Activated T-cell treated with anti-CD3 and anti-CD28 coated beads, Interleukin-2, amount 50 U/mL, for 72 hours (primary cell): ENCODE measurements around the gene EPYC. TPM values are rescaled to one million over a fixed set of nuclear protein-coding genes. Genes with fewer than 3 reads are reported as not detected.

Experiments
- ATAC-seq, 2 donors: fragments of 150-1000 bp; cut with Tn5 transposase; replicated peaks in 1 of 2; 2 replicates each; pipeline ENCODE4 v1.10.0; 2021; ENCODE audit warnings: moderate library complexity in 2 of 2, mild to moderate bottlenecking in 1 of 2
- DNase-seq, 2 donors: peaks; one replicate each; pipeline ENCODE4 v3.0.0; 2021 to 2022; ENCODE audit warnings: mixed read lengths in 1 of 2
- H3K27ac Mint-ChIP-seq: one replicate; pipeline ENCODE4 v1.8.0; 2022; ENCODE audit warnings: mild to moderate bottlenecking, moderate library complexity, mixed read lengths
- H3K27me3 Mint-ChIP-seq: one replicate; pipeline ENCODE4 v1.8.0; 2022; ENCODE audit warnings: low read depth, mixed read lengths
- H3K36me3 Mint-ChIP-seq, 2 donors: one replicate each; pipeline ENCODE4 v1.8.0; 2022; ENCODE audit warnings: mixed read lengths in 2 of 2, mild to moderate bottlenecking in 1 of 2; ENCODE audit not compliant: insufficient read depth in 2 of 2
- H3K4me1 Mint-ChIP-seq: one replicate; pipeline ENCODE4 v1.8.0; 2022; ENCODE audit warnings: low read depth, mixed read lengths
- H3K4me3 Mint-ChIP-seq, 2 donors: one replicate each; pipeline ENCODE4 v1.8.0; 2022; ENCODE audit warnings: mild to moderate bottlenecking in 2 of 2, mixed read lengths in 2 of 2, moderate library complexity in 2 of 2
- H3K9me3 Mint-ChIP-seq, 2 donors: one replicate each; pipeline ENCODE4 v1.8.0; 2022; ENCODE audit warnings: mixed read lengths in 2 of 2
- total RNA-seq, 2 donors: library from RNA; stranded (reverse); gene quantifications; one replicate each; pipeline ENCODE4 v1.2.3, GENCODE V29; 2022

EPYC gene
- total RNA-seq, 2 donors from 2014 or later, result not detected

DNA sequence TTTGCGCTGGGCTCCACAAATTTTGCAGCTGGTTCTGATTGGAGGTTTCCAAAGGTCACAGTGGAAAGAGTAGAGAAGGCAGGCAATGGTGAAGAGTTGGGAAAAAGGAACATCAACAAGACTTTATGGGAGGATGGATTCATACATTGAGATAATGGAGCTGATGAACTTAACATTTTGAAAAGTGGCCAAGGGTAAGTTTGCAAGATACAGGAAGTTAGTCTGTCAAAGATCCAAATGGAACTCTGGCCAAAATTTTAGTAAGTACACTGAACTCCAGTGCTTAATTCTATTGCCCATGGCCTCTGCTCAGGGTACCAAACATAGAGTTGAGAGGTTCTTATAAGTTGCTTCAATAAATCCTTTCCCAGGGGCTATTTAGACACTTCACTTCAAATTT, 65.4 kb downstream of the EPYC start:
- Mint-ChIP-seq H3K27ac (no peak overlapping the region), H3K4me3 (no peak overlapping the region), H3K9me3 (no peaks in the 10 kb centered on the region), H3K36me3 (no peaks in the 10 kb centered on the region), H3K4me1 (no peaks in the 10 kb centered on the region), H3K27me3 (peaks cover 17% of the 10 kb centered on the region)
- DNase-seq (no peak), ATAC-seq (no peak)

- no peaks in the 10 kb centered on the region for H3K4me1 Mint-ChIP-seq
These were observed 66.3 kb downstream of the EPYC start for GRCh38 chr12:90938451-90938850.

DNA sequence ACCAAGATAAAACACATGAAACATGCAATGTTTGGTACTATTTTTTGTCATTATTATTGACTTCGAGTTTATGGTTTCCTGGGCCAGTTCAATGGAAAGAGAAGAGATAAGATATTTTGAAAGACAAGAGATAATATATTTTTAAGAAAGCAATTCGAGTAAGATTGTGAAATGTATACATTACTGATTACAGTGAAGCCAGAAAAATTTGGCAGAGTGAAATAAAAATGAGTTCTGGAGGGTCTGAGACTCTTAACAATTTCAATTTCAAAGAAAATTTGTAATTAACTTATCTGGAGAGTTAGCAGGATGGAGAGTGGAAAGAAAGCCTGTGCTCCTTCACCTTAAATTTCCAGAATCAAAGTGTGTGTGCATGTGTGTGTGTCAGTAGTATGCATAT, 67.1 kb downstream of the EPYC start:
- ATAC-seq, result no peak
- no peak overlapping the region for H3K4me3 Mint-ChIP-seq
- no peaks in the 10 kb centered on the region for H3K9me3 Mint-ChIP-seq
- DNase-seq, result no peak
- peaks cover 17% of the 10 kb centered on the region for H3K27me3 Mint-ChIP-seq
- no peaks in the 10 kb centered on the region for H3K4me1 Mint-ChIP-seq
- H3K36me3 Mint-ChIP-seq, result no peaks in the 10 kb centered on the region
- H3K27ac Mint-ChIP-seq, result no peak overlapping the region

More at GRCh38 chr12:90938451-90938850, 66.3 kb downstream of the EPYC start:
- Mint-ChIP-seq H3K27ac (no peak overlapping the region), H3K27me3 (peaks cover 17% of the 10 kb centered on the region), H3K36me3 (no peaks in the 10 kb centered on the region), H3K4me3 (no peak overlapping the region), H3K9me3 (no peaks in the 10 kb centered on the region)
- ATAC-seq (no peak), DNase-seq (no peak)

- Mint-ChIP-seq H3K4me3 (no peak overlapping the region), H3K9me3 (no peaks in the 10 kb centered on the region), H3K36me3 (no peaks in the 10 kb centered on the region), H3K27me3 (peaks cover 17% of the 10 kb centered on the region), H3K4me1 (no peaks in the 10 kb centered on the region), H3K27ac (no peak overlapping the region)
- ATAC-seq, result no peak
- DNase-seq, result no peak
These were observed 68.4 kb downstream of the EPYC start for GRCh38 chr12:90936230-90937005.

- H3K4me3 Mint-ChIP-seq, result no peak overlapping the region
- H3K4me1 Mint-ChIP-seq, result no peaks in the 10 kb centered on the region
- peaks cover 0 to 4% of the 10 kb centered on the region in 2 donors for H3K36me3 Mint-ChIP-seq
- H3K9me3 Mint-ChIP-seq, result peaks cover 2 to 12% of the 10 kb centered on the region in 2 donors
- no peak for ATAC-seq
- DNase-seq, result no peak
- H3K27me3 Mint-ChIP-seq, result peaks cover 14% of the 10 kb centered on the region
- no peak overlapping the region for H3K27ac Mint-ChIP-seq
These were observed 79.2 kb downstream of the EPYC start for GRCh38 chr12:90925562-90925961.

DNA sequence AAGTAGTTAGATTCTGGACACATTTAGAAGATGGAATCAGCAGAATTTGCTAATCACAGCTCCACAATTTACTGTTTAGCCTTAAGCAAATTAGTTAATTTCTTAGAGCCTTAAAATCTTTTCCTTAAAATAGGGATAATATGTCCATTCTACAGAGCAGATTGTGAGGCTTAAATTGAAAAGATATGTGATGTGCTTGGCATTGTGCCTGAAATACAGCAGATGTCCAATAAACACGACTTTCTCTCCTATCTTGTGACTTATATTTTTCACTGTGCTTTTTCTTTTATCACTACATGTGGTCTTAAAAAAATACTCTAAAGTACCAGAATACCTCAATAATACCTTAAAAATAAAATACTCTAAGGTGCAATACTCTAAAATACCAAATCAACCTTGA, 80.4 kb downstream of the EPYC start:
- no peak overlapping the region for H3K27ac Mint-ChIP-seq
- H3K27me3 Mint-ChIP-seq, result peaks cover 14% of the 10 kb centered on the region
- DNase-seq (no peak), ATAC-seq (no peak)
- H3K4me3 Mint-ChIP-seq, result no peak overlapping the region
- H3K9me3 Mint-ChIP-seq, result peaks cover 0 to 6% of the 10 kb centered on the region in 2 donors
- no peaks in the 10 kb centered on the region for H3K4me1 Mint-ChIP-seq
- H3K36me3 Mint-ChIP-seq, result peaks cover 0 to 3% of the 10 kb centered on the region in 2 donors

- Mint-ChIP-seq H3K27ac (no peak overlapping the region), H3K27me3 (peaks cover 14% of the 10 kb centered on the region), H3K4me3 (no peak overlapping the region), H3K36me3 (no peaks in the 10 kb centered on the region), H3K9me3 (peaks cover 0 to 2% of the 10 kb centered on the region in 2 donors), H3K4me1 (no peaks in the 10 kb centered on the region)
- ATAC-seq (no peak), DNase-seq (no peak)
These were observed 82.6 kb downstream of the EPYC start for GRCh38 chr12:90922145-90922627.

- Mint-ChIP-seq H3K27me3 (peaks cover 14% of the 10 kb centered on the region), H3K4me1 (no peaks in the 10 kb centered on the region), H3K4me3 (no peak overlapping the region), H3K36me3 (no peaks in the 10 kb centered on the region), H3K9me3 (no peaks in the 10 kb centered on the region), H3K27ac (no peak overlapping the region)
- ATAC-seq (no peak), DNase-seq (no peak)
These were observed 83.2 kb downstream of the EPYC start for GRCh38 chr12:90921536-90921935.

DNA sequence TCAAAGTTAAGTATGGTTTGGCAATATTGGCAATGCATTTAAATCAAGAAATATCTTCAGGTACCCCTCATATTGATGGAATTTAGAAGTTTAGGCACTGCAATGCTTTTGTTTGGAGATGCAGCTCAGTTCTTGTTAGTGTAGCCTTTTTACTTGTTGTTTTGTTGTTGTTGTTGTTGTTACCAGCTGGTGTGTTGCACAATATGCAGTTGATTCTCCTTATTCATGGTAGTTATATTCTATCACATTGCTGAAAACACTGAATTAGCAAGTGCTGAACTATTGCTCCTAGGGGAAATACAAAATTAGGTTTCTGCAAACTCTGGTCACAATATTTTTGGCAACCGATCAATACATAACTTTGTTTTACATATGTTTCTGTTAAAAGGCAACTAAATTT, 84.5 kb downstream of the EPYC start:
- Mint-ChIP-seq H3K27me3 (peaks cover 14% of the 10 kb centered on the region), H3K4me3 (no peak overlapping the region), H3K36me3 (no peaks in the 10 kb centered on the region), H3K4me1 (no peaks in the 10 kb centered on the region), H3K9me3 (no peaks in the 10 kb centered on the region), H3K27ac (no peak overlapping the region)
- DNase-seq (no peak), ATAC-seq (no peak)

DNA sequence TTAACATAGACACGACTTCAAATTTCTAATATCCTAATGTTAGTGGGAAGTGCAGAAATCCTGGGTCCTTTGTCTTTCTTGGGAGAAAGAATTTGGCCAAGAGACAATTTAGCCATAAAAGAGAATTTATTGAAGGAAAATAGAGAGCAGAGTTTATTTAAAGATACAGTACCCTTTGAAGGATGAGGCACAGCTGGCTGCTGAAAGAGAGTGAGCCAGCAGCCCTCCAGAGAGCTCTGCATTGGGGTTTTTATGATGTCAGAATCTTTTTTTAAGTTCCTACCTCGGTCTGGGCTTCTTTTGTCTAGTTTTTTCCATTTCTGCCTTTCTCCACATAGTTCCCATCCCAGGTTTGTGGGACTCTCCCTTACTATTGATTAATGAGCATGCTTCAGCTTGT, 87.3 kb downstream of the EPYC start:
- no peaks in the 10 kb centered on the region for H3K36me3 Mint-ChIP-seq
- DNase-seq (no peak), ATAC-seq (no peak)
- no peak overlapping the region for H3K4me3 Mint-ChIP-seq
- H3K27me3 Mint-ChIP-seq, result no peaks in the 10 kb centered on the region
- H3K9me3 Mint-ChIP-seq, result peaks cover 3 to 4% of the 10 kb centered on the region in 2 donors
- H3K27ac Mint-ChIP-seq, result no peak overlapping the region
- no peaks in the 10 kb centered on the region for H3K4me1 Mint-ChIP-seq

DNA sequence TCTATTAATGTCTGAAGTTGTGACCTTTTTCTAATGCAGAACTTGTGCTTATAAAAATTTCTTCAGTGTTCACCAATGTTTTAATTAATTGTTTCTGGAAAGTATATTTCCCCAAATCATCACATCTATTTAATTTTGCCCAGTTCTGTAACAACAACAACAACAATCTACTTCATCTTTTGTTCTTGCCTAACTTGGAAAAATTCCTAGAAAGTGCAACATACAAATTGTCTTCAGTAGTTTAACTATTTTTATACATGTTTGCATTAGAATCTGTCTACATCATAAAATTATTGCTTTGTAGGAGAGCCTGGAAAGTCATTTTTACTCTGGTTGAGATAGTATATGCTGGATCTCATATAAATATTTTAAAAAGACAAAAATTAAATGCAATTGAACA, 88.3 kb downstream of the EPYC start:
- H3K27ac Mint-ChIP-seq, result no peak overlapping the region
- no peak overlapping the region for H3K4me3 Mint-ChIP-seq
- no peaks in the 10 kb centered on the region for H3K4me1 Mint-ChIP-seq
- peaks cover 3 to 4% of the 10 kb centered on the region in 2 donors for H3K9me3 Mint-ChIP-seq
- no peak for ATAC-seq
- no peaks in the 10 kb centered on the region for H3K27me3 Mint-ChIP-seq
- H3K36me3 Mint-ChIP-seq, result no peaks in the 10 kb centered on the region
- DNase-seq, result no peak

GRCh38 chr12:90915353-90915752, 89.4 kb downstream of the EPYC start:
- Mint-ChIP-seq H3K4me1 (no peaks in the 10 kb centered on the region), H3K36me3 (no peaks in the 10 kb centered on the region), H3K4me3 (no peak overlapping the region), H3K9me3 (peaks cover 3 to 4% of the 10 kb centered on the region in 2 donors), H3K27ac (no peak overlapping the region), H3K27me3 (no peaks in the 10 kb centered on the region)
- ATAC-seq, result no peak
- DNase-seq, result no peak
